ENCODE results near the gene SLC16A8.
"Not testable (repeated sequence)": the region's sequence is repeated elsewhere in the genome, so short reads cannot be mapped to it uniquely, and the experiment has no call there.

Gene SLC16A8

GRCh38 chr22:38080474-38080849, 3.5 kb downstream of the SLC16A8 start:
- H3K4me3 ChIP-seq (replicated peaks; ENCODE audit: low read depth, low read length): no peak overlapping the region
- DNase-seq (ENCODE audit: low read depth): no peak
- TF ChIP-seq CTCF (IDR thresholded peaks at IDR 0.05; ENCODE audit: low read length, missing control alignments): no peak

GRCh38 chr22:38079804-38080203, 4.2 kb downstream of the SLC16A8 start:
- no peak for TF ChIP-seq CTCF (IDR thresholded peaks at IDR 0.05; ENCODE audit: low read length, missing control alignments)
- H3K4me3 ChIP-seq (replicated peaks; ENCODE audit: low read depth, low read length): no peak overlapping the region
- DNase-seq (ENCODE audit: low read depth): no peak

- not testable (repeated sequence) for H3K4me3 ChIP-seq (replicated peaks; ENCODE audit: low read depth, low read length); DNase-seq (ENCODE audit: low read depth)
These were observed 4.8 kb downstream of the SLC16A8 start for GRCh38 chr22:38079208-38079607.

GRCh38 chr22:38078046-38078840, 5.7 kb downstream of the SLC16A8 start:
- TF ChIP-seq CTCF (IDR thresholded peaks at IDR 0.05; ENCODE audit: low read length, missing control alignments): no peak
- DNase-seq (ENCODE audit: low read depth): no peak
- H3K4me3 ChIP-seq (replicated peaks; ENCODE audit: low read depth, low read length): no peak overlapping the region

- no peak for TF ChIP-seq CTCF (IDR thresholded peaks at IDR 0.05; ENCODE audit: low read length, missing control alignments)
- no peak for DNase-seq (ENCODE audit: low read depth)
- no peak overlapping the region for H3K4me3 ChIP-seq (replicated peaks; ENCODE audit: low read depth, low read length)
These were observed 6.4 kb downstream of the SLC16A8 start for GRCh38 chr22:38077595-38077994.

- no peak overlapping the region for H3K4me3 ChIP-seq (replicated peaks; ENCODE audit: low read depth, low read length)
- no peak for TF ChIP-seq CTCF (IDR thresholded peaks at IDR 0.05; ENCODE audit: low read length, missing control alignments)
- DNase-seq (ENCODE audit: low read depth): no peak
These were observed 6.9 kb downstream of the SLC16A8 start for GRCh38 chr22:38077096-38077495.

GRCh38 chr22:38075961-38076360, 8.0 kb downstream of the SLC16A8 start:
- TF ChIP-seq CTCF (IDR thresholded peaks at IDR 0.05; ENCODE audit: low read length, missing control alignments): no peak
- no peak overlapping the region for H3K4me3 ChIP-seq (replicated peaks; ENCODE audit: low read depth, low read length)
- no peak for DNase-seq (ENCODE audit: low read depth)

All from fibroblast of pulmonary artery (primary cell).